ENCODE data around the gene KAZN.
A peak's percentile ranks its signal among the peaks of the same experiment; 100 is the strongest.

The KAZN gene

GRCh38 chr1:15016526-15016925 lies 418.0 kb downstream of the KAZN start:
- H3K27ac ChIP-seq, result peak overlapping the region; percentile 71
- H3K4me1 ChIP-seq (ENCODE audit: control insufficient read depth in 1 of 2, insufficient read depth in 1 of 2, low read depth in 1 of 2, low read length in 1 of 2), result peaks cover 24 to 50% of the 10 kb centered on the region in 2 experiments
- H3K36me3 ChIP-seq, result no peaks in the 10 kb centered on the region
- no peaks in the 10 kb centered on the region for H3K27me3 ChIP-seq
- no peaks in the 10 kb centered on the region for H3K9me3 ChIP-seq
- TF ChIP-seq CTCF (IDR thresholded peaks at IDR 0.05), result no peak
- H3K4me3 ChIP-seq (ENCODE audit: low read depth in 1 of 2, low read length in 1 of 2), result peak overlapping the region in 1 of 2 experiments; percentile 32

- TF ChIP-seq CTCF (IDR thresholded peaks at IDR 0.05), result no peak
- Histone ChIP-seq H3K27me3 (no peaks in the 10 kb centered on the region), H3K36me3 (no peaks in the 10 kb centered on the region), H3K4me3 (ENCODE audit: low read depth in 1 of 2, low read length in 1 of 2) (no peak overlapping the region), H3K27ac (peak overlapping the region; percentile 71), H3K4me1 (ENCODE audit: control insufficient read depth in 1 of 2, insufficient read depth in 1 of 2, low read depth in 1 of 2, low read length in 1 of 2) (peaks cover 24 to 49% of the 10 kb centered on the region in 2 experiments), H3K9me3 (no peaks in the 10 kb centered on the region)
These were observed 418.6 kb downstream of the KAZN start for GRCh38 chr1:15017120-15017519.

DNA sequence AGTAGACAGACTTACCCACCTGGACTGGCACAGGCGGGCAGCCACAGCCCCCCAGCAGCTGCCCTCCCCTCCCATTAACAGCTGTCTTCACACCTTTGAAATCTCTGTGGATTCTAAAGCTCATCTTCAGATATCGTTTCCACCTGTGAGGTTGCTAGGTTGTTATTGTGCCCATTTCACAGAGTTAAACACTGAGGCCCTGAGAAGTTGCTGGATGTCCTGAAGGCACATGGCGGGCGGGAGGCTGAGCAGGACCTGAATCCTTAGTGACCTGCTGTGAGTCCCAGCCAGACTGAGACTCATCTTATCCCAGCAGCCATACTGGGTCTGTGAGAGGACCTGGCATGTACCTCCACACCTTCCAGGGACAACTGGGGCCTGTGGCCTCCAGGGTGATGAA lies 420.3 kb downstream of the KAZN start:
- no peak for TF ChIP-seq CTCF (IDR thresholded peaks at IDR 0.05)
- Histone ChIP-seq H3K36me3 (no peaks in the 10 kb centered on the region), H3K9me3 (no peaks in the 10 kb centered on the region), H3K27me3 (no peaks in the 10 kb centered on the region), H3K27ac (no peak overlapping the region), H3K4me1 (ENCODE audit: control insufficient read depth in 1 of 2, insufficient read depth in 1 of 2, low read depth in 1 of 2, low read length in 1 of 2) (peaks cover 24 to 63% of the 10 kb centered on the region in 2 experiments), H3K4me3 (ENCODE audit: low read depth in 1 of 2, low read length in 1 of 2) (no peak overlapping the region)

DNA sequence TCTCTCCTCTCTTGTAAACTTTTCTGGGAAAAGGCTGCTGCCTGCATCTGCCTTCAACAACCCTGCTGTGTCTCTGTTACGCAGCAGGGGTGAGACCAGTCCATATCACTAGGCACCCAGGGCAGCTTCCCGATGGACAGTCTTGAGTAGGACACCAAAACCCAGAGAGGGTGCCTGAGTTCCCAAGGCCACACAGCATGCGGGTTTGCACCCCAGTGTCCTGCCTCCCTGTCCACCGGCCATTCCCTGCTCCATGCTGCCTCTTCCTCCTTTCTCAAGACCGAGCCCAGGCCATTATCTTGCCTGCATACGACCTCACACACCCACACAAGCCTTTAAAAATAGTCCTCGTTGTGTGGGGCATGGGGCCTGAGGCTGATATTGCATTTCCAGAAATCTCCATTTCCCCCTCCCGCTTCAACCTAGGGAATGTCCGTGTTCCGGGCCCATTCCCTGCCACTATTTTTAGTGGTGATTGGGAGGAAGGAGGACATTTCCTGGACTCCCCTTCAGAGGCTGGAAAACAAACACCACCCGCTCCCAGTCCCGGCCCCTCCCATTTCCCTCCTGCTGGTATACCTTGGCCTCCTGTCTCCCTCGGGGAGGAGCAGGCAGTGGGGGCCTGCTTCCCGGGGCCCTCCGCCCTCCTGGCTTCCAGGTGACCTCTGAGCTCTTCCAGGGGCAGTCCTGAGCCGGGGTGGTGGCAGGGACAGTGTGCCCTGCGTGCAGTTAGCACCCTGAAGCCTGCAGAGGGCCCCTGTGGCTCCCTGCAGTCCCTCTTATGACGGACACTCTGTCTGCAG lies 422.7 kb downstream of the KAZN start:
- H3K36me3 ChIP-seq, result no peaks in the 10 kb centered on the region
- no peak for TF ChIP-seq CTCF (IDR thresholded peaks at IDR 0.05)

GRCh38 chr1:15022048-15022447 lies 423.6 kb downstream of the KAZN start:
- TF ChIP-seq CTCF (IDR thresholded peaks at IDR 0.05), result no peak
- Histone ChIP-seq H3K36me3 (no peaks in the 10 kb centered on the region), H3K27me3 (no peaks in the 10 kb centered on the region), H3K27ac (no peak overlapping the region), H3K9me3 (no peaks in the 10 kb centered on the region), H3K4me1 (ENCODE audit: control insufficient read depth in 1 of 2, insufficient read depth in 1 of 2, low read depth in 1 of 2, low read length in 1 of 2) (peaks cover 5 to 39% of the 10 kb centered on the region in 2 experiments), H3K4me3 (ENCODE audit: low read depth in 1 of 2, low read length in 1 of 2) (no peak overlapping the region)

More for the DNA sequence above, 422.7 kb downstream of the KAZN start:
- Histone ChIP-seq H3K27me3 (no peaks in the 10 kb centered on the region), H3K27ac (no peak overlapping the region), H3K4me3 (ENCODE audit: low read depth in 1 of 2, low read length in 1 of 2) (no peak overlapping the region), H3K4me1 (ENCODE audit: control insufficient read depth in 1 of 2, insufficient read depth in 1 of 2, low read depth in 1 of 2, low read length in 1 of 2) (peaks cover 14 to 48% of the 10 kb centered on the region in 2 experiments), H3K9me3 (no peaks in the 10 kb centered on the region)
